Mucosa of rectum (tissue), 2 donors: Measurements from ENCODE around the gene TMX3.

Experiments
- H3K27ac ChIP-seq, 2 donors: one replicate each; pipeline ENCODE4 v1.7.0; 2013; ENCODE audit warnings: inconsistent platforms in 2 of 2, low read depth in 2 of 2, low read length in 2 of 2
- H3K27me3 ChIP-seq, 2 donors: one replicate each; pipeline ENCODE4 v1.7.0; 2013; ENCODE audit warnings: low read length in 2 of 2; ENCODE audit not compliant: control insufficient read depth in 2 of 2, insufficient read depth in 2 of 2
- H3K36me3 ChIP-seq, 2 donors: one replicate each; pipeline ENCODE4 v1.7.0; 2013; ENCODE audit warnings: low read length in 2 of 2; ENCODE audit not compliant: control insufficient read depth in 2 of 2, insufficient read depth in 2 of 2
- H3K4me1 ChIP-seq, 2 donors: one replicate each; pipeline ENCODE4 v1.7.0; 2013; ENCODE audit warnings: low read length in 2 of 2, mild to moderate bottlenecking in 1 of 2; ENCODE audit not compliant: control insufficient read depth in 2 of 2, insufficient read depth in 2 of 2
- H3K4me3 ChIP-seq, 2 donors: one replicate each; pipeline ENCODE4 v1.7.0; 2013; ENCODE audit warnings: low read length in 2 of 2
- H3K9ac ChIP-seq, 2 donors: one replicate each; pipeline ENCODE4 v1.7.0; 2013; ENCODE audit warnings: low read length in 2 of 2, low read depth in 1 of 2, mild to moderate bottlenecking in 1 of 2
- H3K9me3 ChIP-seq, 2 donors: one replicate each; pipeline ENCODE4 v1.7.0; 2013; ENCODE audit warnings: low read length in 2 of 2; ENCODE audit not compliant: control insufficient read depth in 2 of 2
- donor health status: healthy.
- donor health status: Normal muscosa, but diverticular disease.

Gene TMX3

DNA sequence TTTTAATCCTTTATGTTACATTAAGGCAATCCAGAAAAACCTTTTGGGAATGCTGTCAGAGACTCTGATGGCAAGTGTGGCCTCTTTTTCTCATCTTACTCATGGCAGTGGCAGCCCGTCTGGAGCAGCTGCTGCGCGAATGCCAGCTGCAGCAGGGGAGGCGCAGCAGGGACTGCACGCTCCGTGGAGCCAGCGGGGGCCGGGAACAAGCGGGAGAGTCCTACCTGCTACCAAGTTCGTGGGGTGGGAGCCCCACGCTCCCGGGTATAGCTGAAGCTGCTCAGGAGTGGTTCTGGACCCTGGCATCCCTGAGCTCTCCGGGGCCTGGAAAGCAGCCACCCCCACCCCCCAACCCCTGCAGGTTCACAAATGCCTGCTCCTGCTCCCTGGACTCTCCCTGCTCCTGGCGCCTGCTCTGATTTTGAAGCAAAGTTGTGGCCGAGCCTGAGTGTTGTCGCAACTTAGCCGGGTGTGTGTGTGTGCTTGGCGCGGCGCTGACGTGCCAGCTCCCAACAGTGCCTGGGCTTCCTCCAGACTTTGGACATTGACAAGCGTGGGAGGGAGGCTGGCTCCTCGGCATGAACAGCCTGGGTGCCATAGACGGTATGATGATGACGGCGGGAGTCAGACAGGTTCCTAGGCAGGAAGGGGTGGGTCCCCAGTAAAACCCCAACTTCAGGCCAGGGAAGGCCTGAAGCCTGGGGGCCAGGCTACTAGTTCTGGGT lies 21.7 kb downstream of the TMX3 start:
- peaks cover 45% of the 10 kb centered on the region in 2 donors for H3K36me3 ChIP-seq
- no peak overlapping the region for H3K9ac ChIP-seq
- H3K4me1 ChIP-seq, result no peaks in the 10 kb centered on the region
- no peak overlapping the region for H3K4me3 ChIP-seq
- no peaks in the 10 kb centered on the region for H3K9me3 ChIP-seq
- H3K27ac ChIP-seq, result no peak overlapping the region
- H3K27me3 ChIP-seq, result no peaks in the 10 kb centered on the region

DNA sequence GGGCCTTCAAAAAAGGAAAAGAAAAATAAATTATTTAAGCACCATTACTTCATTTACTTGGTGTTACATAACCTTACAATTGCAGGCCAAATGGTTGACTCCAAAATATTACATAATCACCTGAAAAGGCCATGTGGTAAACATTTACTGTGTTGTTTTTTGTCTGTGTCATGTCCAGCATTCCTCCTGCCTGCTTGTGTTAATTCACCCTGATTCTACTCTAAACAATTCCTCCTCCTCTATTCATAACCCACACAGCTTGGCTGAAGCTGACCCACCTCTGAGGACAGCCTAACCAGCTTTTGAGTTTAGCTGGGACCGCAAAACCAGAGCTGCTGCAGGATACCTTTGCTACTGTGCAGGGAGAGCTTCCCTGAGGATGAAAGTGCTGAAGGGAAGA lies 35.4 kb downstream of the TMX3 start:
- peaks cover 35 to 41% of the 10 kb centered on the region in 2 donors for H3K36me3 ChIP-seq
- no peaks in the 10 kb centered on the region for H3K4me1 ChIP-seq

DNA sequence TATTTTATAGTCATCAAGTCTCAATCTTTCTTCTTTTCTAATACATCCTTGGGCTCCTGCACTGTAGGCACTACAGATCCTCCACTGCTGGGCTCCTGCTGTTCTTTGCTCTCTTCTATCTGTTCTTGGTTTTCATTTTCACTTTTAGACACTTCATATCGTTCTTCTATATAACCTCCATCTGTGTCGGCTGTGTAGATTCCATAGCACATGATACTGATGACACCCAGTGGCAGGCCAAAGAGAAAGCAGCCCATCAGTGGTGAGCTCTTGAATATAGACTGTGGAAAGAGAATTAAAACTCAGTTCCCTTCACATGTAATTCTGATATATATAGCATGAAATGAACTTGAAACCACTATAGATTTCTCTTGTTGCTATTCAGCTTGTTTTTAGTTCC lies 38.0 kb downstream of the TMX3 start:
- peaks cover 27 to 32% of the 10 kb centered on the region in 2 donors for H3K36me3 ChIP-seq

More for the DNA sequence above, 35.4 kb downstream of the TMX3 start:
- no peak overlapping the region for H3K9ac ChIP-seq
- no peak overlapping the region for H3K4me3 ChIP-seq
- H3K27me3 ChIP-seq, result no peaks in the 10 kb centered on the region
- H3K9me3 ChIP-seq, result no peaks in the 10 kb centered on the region
- no peak overlapping the region for H3K27ac ChIP-seq

DNA sequence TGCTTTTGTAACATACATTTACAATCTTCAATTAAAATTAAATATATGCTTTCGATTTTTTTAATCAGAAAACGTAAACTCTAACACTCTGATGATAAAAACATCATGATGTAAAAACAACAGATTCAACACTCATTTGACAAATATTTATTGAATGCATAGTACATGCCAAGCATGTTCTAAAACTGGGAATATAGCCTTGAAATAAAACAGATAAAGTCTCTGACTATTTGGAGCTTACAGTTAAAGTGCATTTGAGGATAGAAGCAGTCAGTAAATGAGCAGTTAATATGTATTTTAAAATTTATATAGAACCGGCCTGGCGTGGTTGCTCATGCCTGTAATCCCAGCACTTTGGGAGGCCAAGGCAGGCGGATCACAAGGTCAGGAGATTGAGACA lies 47.8 kb downstream of the TMX3 start:
- H3K27ac ChIP-seq, result no peak overlapping the region
- H3K9me3 ChIP-seq, result no peaks in the 10 kb centered on the region
- H3K4me3 ChIP-seq, result no peak overlapping the region
- no peaks in the 10 kb centered on the region for H3K36me3 ChIP-seq
- H3K4me1 ChIP-seq, result no peaks in the 10 kb centered on the region
- H3K27me3 ChIP-seq, result no peaks in the 10 kb centered on the region
- no peak overlapping the region for H3K9ac ChIP-seq

More for the DNA sequence above, 38.0 kb downstream of the TMX3 start:
- Histone ChIP-seq H3K4me1 (no peaks in the 10 kb centered on the region), H3K27me3 (no peaks in the 10 kb centered on the region), H3K27ac (no peak overlapping the region), H3K9ac (no peak overlapping the region), H3K4me3 (no peak overlapping the region), H3K9me3 (no peaks in the 10 kb centered on the region)

DNA sequence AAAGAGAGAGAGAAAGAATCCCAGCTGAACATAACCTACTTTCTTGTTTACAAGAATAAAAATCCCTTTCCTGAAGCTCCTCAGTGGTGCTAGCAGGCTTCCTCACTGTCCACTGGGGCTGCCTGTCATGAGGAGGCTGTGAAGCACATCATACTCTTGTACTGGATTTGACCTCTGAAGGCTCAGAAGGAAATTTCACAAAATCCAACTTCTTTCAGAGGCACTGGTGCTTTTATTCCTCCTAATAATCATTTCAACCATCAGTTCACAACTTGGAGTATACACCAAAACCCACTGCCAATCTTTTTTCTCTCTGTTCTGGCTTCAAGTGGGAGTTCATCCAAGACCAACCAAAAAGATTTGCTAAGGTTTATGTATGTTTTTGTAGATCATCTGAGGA lies 48.5 kb downstream of the TMX3 start:
- H3K36me3 ChIP-seq, result no peaks in the 10 kb centered on the region
- no peak overlapping the region for H3K9ac ChIP-seq
- H3K4me3 ChIP-seq, result no peak overlapping the region
- no peaks in the 10 kb centered on the region for H3K27me3 ChIP-seq
- no peaks in the 10 kb centered on the region for H3K4me1 ChIP-seq
- no peak overlapping the region for H3K27ac ChIP-seq
- no peaks in the 10 kb centered on the region for H3K9me3 ChIP-seq

DNA sequence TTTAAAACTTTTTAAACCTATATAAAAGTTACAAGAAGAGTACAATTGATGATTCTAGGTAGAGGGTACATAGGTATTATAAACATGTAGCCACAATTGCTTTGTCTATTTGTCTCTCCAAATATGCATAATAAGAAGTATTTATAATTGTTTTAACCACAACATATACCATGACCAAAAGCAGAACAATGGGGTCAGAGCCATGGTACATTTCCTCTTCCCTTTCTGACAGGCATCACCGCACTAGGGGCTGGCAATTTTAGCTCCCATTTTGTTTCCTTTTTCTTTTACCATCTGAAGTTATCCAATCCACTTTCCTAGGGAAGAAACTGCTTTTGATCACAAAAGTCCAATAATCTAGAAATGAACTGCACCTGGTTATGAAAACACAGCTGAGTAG lies 49.3 kb downstream of the TMX3 start:
- no peak overlapping the region for H3K9ac ChIP-seq
- H3K27me3 ChIP-seq, result no peaks in the 10 kb centered on the region
- no peak overlapping the region for H3K27ac ChIP-seq
- H3K36me3 ChIP-seq, result no peaks in the 10 kb centered on the region
- H3K4me3 ChIP-seq, result no peak overlapping the region
- H3K4me1 ChIP-seq, result no peaks in the 10 kb centered on the region
- no peaks in the 10 kb centered on the region for H3K9me3 ChIP-seq

DNA sequence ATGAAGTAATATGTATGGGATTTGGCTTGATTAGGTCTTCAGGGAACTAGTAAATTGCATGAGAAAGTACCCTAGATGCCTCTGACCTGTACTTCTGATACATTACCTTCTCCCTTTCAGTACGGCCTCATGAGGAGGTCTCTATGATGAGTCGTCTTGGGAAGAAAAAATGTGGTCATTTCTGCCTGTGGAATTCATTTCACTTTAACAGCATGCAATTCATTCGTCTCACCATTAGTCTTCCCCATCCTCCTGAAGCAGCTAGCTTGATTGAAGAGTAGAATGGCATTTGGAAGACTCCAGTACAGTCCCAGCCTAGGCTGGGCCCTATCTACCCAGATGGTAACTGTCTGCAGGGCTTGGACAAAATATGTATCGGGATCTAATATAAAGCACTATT lies 52.2 kb downstream of the TMX3 start:
- Histone ChIP-seq H3K36me3 (no peaks in the 10 kb centered on the region), H3K4me1 (no peaks in the 10 kb centered on the region), H3K27me3 (no peaks in the 10 kb centered on the region), H3K9ac (no peak overlapping the region), H3K27ac (no peak overlapping the region), H3K4me3 (no peak overlapping the region), H3K9me3 (no peaks in the 10 kb centered on the region)

DNA sequence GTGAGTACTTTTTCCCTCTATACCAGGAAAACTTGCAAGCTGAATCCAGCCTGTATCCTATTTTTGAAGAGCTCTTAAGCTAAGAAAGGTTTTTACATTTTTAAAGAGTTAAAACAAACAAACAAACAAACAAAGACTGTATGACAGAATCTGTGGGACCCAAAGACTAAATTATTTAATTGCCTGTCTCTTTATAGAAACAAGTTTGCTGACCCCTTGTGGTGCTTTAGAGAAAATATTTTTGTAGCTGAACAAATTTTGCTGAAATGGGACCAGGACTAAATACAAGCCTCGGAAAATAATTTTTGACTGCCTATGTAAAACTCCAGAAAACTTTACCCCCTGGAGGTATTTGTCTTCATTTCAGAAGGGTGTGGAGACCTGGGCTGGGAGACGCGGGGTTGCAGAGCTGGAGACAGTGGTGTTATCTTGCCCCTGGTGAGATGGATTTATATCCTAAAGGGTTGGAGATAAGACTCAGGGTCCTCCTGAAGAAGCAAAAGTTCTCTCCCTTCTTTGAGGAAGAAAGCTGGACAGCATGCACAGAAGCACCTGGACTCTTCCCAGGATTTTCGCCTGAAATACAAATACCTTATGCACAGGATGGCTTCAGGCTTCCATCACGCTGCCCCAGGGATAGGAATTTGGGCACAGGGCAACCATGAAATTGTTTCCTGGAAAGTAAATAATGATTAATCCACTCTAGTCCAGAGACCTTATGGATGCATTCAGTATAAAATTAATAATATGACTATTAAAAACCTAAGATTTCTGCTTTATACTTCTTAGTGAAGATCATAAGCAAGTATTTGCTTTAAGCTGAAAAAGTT lies 54.3 kb downstream of the TMX3 start:
- H3K27me3 ChIP-seq, result no peaks in the 10 kb centered on the region
- H3K36me3 ChIP-seq, result no peaks in the 10 kb centered on the region
- H3K4me3 ChIP-seq, result no peak overlapping the region
- no peak overlapping the region for H3K27ac ChIP-seq
- no peak overlapping the region for H3K9ac ChIP-seq
- H3K4me1 ChIP-seq, result no peaks in the 10 kb centered on the region
- H3K9me3 ChIP-seq, result no peaks in the 10 kb centered on the region

DNA sequence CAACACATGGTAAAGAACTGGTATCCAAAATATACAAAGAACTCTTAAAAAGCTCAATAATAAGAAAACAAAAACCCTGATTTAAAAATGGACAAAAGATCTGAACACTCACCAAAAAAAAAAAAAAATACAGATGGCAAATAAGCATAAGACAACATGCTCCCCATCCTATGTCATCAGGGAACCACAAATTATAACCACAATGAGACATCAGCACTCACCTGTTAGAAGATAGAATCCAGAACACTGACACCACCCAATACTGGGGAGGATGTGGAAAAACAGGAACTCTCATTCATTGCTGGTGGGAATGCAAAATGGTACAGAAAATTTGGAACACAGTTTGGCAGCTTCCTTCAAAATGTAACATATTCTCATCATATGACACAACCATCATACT lies 66.7 kb downstream of the TMX3 start:
- no peak overlapping the region for H3K27ac ChIP-seq
- H3K9me3 ChIP-seq, result no peaks in the 10 kb centered on the region
- H3K36me3 ChIP-seq, result no peaks in the 10 kb centered on the region

DNA sequence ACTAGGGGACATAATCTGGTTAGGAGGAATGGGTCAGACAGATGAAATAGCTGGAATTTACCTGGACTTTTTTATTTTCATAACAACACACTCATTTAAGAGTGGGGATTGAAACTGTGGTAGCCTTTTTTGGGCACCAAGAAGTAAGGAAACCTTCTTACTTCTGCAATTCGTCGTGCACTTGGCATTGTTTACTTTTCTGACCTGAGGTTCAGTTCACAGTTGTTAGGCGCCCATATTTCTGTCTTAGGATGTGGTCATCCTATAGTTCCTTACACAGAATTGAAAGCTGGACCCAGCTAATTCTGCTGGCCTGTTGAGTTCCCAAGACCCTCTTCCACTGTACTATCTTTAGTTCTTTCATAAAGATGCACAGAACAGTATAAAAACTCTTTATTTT lies 72.9 kb downstream of the TMX3 start:
- Histone ChIP-seq H3K4me3 (no peak overlapping the region), H3K9ac (no peak overlapping the region), H3K27ac (no peak overlapping the region), H3K9me3 (no peaks in the 10 kb centered on the region), H3K27me3 (no peaks in the 10 kb centered on the region), H3K4me1 (no peaks in the 10 kb centered on the region), H3K36me3 (no peaks in the 10 kb centered on the region)

More for the DNA sequence above, 66.7 kb downstream of the TMX3 start:
- Histone ChIP-seq H3K4me1 (no peaks in the 10 kb centered on the region), H3K4me3 (no peak overlapping the region), H3K27me3 (no peaks in the 10 kb centered on the region), H3K9ac (no peak overlapping the region)
